GM12801 (cell line): ENCODE data around the gene TRIM7.

Experiments
- CTCF ChIP-seq: IDR thresholded peaks from one replicate; pipeline ENCODE4 v1.5.1; 2011; ENCODE audit warnings: control low read depth; ENCODE audit not compliant: insufficient read length; ENCODE audit errors: extremely low read depth

Gene TRIM7

DNA sequence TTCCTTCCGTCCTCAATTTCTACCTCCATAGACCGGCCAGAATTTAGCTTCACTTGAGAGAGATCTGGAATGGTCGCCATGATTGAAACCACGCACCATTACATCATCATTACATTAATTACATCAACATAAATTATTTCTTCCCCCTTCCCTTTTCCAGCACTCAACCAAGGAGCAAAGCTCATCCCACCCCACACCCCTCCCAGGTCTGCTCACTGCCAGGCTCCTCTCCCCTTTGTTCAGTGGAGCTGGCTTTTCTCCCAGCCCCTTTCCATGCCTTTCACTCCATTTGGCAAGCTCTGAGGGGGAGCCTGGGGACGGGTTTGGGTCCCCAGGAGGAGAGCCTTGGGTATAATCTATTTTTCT is 30.3 kb upstream of the TRIM7 start:
- TF ChIP-seq CTCF: no peak

GRCh38 chr5:181234455-181235306 is 29.7 kb upstream of the TRIM7 start:
- no peak for TF ChIP-seq CTCF

DNA sequence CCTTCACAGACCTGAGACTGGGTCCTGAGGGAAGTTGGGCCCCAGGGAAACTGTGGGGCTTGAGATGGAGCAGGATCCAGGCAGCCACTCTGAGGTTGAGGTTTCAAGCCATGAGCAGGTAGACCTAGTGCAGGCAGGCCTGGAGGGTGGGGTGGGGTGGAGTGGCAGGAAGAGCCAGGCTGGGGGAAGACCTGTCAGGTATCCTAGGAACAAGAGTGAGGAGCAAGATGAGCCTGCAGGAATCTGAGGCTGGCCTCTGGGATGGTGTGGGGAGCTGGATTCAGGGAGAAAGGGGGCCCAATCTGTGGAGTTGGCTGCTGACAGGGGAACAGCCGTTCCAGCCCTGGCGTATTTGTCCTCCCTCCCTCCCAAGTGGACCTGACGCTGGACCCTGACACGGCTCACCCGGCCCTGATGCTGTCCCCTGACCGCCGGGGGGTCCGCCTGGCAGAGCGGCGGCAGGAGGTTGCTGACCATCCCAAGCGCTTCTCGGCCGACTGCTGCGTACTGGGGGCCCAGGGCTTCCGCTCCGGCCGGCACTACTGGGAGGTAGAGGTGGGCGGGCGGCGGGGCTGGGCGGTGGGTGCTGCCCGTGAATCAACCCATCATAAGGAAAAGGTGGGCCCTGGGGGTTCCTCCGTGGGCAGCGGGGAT is 28.9 kb upstream of the TRIM7 start:
- TF ChIP-seq CTCF: no peak

- TF ChIP-seq CTCF: no peak
Measured at GRCh38 chr5:181233088-181233800, 28.2 kb upstream of the TRIM7 start.

GRCh38 chr5:181232593-181232992 is 27.6 kb upstream of the TRIM7 start:
- no peak for TF ChIP-seq CTCF

DNA sequence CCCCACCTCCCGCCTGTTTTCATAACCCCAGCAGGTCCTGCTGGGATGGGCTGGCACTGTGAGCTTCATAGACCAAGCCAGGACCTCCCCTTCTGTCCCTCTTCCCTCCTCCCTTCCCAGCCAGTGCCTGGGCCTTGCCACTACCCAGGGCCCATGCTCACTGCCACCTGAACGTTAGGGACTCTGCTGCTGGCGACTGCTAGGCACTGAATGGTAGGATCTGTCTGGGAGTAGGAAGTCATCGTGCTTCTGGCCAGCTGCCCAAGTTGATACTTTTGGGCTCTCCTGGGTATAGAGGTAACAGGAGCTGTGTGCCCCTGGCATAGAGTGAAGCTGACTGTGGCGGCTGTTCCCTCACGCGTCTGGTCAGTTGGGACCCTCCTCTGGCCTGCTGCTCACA is 26.4 kb upstream of the TRIM7 start:
- TF ChIP-seq CTCF: no peak

DNA sequence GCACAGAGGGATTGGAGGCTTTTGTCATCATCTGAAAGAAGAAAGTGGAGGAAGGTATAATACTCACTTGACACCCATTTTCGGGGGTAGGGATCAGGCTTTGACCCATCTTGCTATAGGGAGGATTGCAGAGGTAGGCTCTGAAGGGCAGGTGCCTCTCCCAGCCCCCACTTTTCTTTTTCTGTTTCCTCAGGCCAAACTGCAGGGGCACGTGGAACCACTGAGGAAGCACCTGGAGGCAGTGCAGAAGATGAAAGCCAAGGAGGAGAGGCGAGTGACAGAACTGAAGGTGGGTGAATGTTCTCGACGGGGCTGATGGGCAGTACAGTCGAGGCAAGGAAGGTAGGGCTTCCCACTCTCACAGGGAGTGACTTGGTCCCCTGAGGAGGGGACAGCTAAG is 25.6 kb upstream of the TRIM7 start:
- no peak for TF ChIP-seq CTCF
